Lung (tissue), 12 donors: ENCODE data around the gene MYH11. TPM values are rescaled to one million over a fixed set of nuclear protein-coding genes. Genes with fewer than 3 reads are reported as not detected.

Experiments used
- ATAC-seq: fragments of 200-7000 bp; cut with Tn5 transposase; one replicate; pipeline ENCODE4 v1.9.1; 2020; ENCODE audit warnings: moderate number of reproducible peaks; ENCODE audit not compliant: insufficient read depth, low FRiP score
- DNase-seq, 3 donors: peaks; one replicate each; pipeline ENCODE4 v3.0.0-alpha.2; 2013 to 2017
- H3K27ac ChIP-seq, 2 donors: one replicate each; pipeline ENCODE4 v1.5.1; 2013; ENCODE audit warnings: mild to moderate bottlenecking in 2 of 2, moderate library complexity in 2 of 2, control low read depth in 1 of 2, inconsistent platforms in 1 of 2, low read depth in 1 of 2, low read length in 1 of 2
- H3K27me3 ChIP-seq, 3 donors: one replicate each; pipeline ENCODE4 v1.5.1; 2013; ENCODE audit warnings: low read length in 2 of 3; ENCODE audit not compliant: control insufficient read depth in 3 of 3, insufficient read depth in 3 of 3
- H3K36me3 ChIP-seq, 4 donors: one replicate each; pipeline ENCODE4 v1.5.1; 2013; ENCODE audit warnings: low read length in 4 of 4, mild to moderate bottlenecking in 1 of 4, moderate library complexity in 1 of 4; ENCODE audit not compliant: control insufficient read depth in 4 of 4, insufficient read depth in 4 of 4
- H3K4me1 ChIP-seq, 5 donors: one replicate each; pipeline ENCODE4 v1.5.1; 2013; ENCODE audit warnings: low read length in 5 of 5, mild to moderate bottlenecking in 2 of 5, moderate library complexity in 1 of 5; ENCODE audit not compliant: control insufficient read depth in 5 of 5, insufficient read depth in 5 of 5
- H3K4me3 ChIP-seq: one replicate; pipeline ENCODE4 v1.5.1; 2013; ENCODE audit warnings: mild to moderate bottlenecking, control low read depth, moderate library complexity
- H3K9ac ChIP-seq, 2 donors: one replicate each; pipeline ENCODE4 v1.5.1; 2013; ENCODE audit warnings: low read length in 2 of 2, control low read depth in 1 of 2; ENCODE audit not compliant: insufficient read depth in 1 of 2
- H3K9me3 ChIP-seq, 4 donors: one replicate each; pipeline ENCODE4 v1.5.1; 2013; ENCODE audit warnings: low read length in 3 of 4, mild to moderate bottlenecking in 1 of 4, moderate library complexity in 1 of 4; ENCODE audit not compliant: control insufficient read depth in 4 of 4, insufficient read depth in 3 of 4
- CTCF ChIP-seq: IDR thresholded peaks from 2 replicates; pipeline ENCODE4 v1.5.1; 2012; ENCODE audit warnings: mild to moderate bottlenecking; ENCODE audit errors: control extremely low read depth, extremely low read depth
- WGBS, 2 donors: extraction: QIAGEN DNeasy Blood & Tissue Kit; methylation state at CpG; one replicate each; pipeline ENCODE4 v1.1.7; 2013; 5-methylcytosine and 5-hydroxymethylcytosine counted together
- polyA plus RNA-seq, 2 donors: library from polyadenylated mRNA; stranded (reverse); fragments of 200-250 nt; gene quantifications; one replicate each; pipeline ENCODE4 v1.2.1, GENCODE V29; 2013
- total RNA-seq, 2 donors: library from RNA; depleted of rRNA in 1 of 2; stranded (reverse); fragments of >200 nt in 1 of 2; gene quantifications; one replicate each; pipeline ENCODE4 v1.2.1, GENCODE V29; 2014 to 2021
- donor health status: control.
- donor health status: control.
- donor health status: Bipolar disorder and iron deficiency.
- donor health status: healthy.
- donor health status: DM: yes; HTN: yes; CAD: no.

MYH11 gene
- total and polyA plus RNA-seq, 4 donors, result 25.7 to 146 (median 55.0) TPM

GRCh38 chr16:15900901-15901500, 44.2 kb upstream of the MYH11 start:
- Histone ChIP-seq H3K36me3 (no peaks in the 10 kb centered on the region), H3K4me3 (no peak overlapping the region), H3K27ac (no peak overlapping the region), H3K9me3 (no peaks in the 10 kb centered on the region), H3K27me3 (no peaks in the 10 kb centered on the region), H3K9ac (no peak overlapping the region), H3K4me1 (peaks cover 0 to 3% (median 0%) of the 10 kb centered on the region in 5 donors)
- 77 to 80% methylated on average over 6 of the region's 6 CpGs for WGBS, 2 donors
- TF ChIP-seq CTCF, result no peak
- peak in 1 of 3 donors; percentile 11 for DNase-seq
- ATAC-seq, result no peak

GRCh38 chr16:15900357-15900756, 43.5 kb upstream of the MYH11 start:
- Histone ChIP-seq H3K27me3 (no peaks in the 10 kb centered on the region), H3K9me3 (no peaks in the 10 kb centered on the region), H3K36me3 (no peaks in the 10 kb centered on the region), H3K4me3 (no peak overlapping the region), H3K27ac (no peak overlapping the region), H3K9ac (no peak overlapping the region), H3K4me1 (peaks cover 0 to 3% (median 0%) of the 10 kb centered on the region in 5 donors)
- TF ChIP-seq CTCF, result no peak
- 92 to 98% methylated on average over 3 of the region's 3 CpGs for WGBS, 2 donors
- ATAC-seq, result no peak
- DNase-seq, result no peak

GRCh38 chr16:15899538-15900100, 42.8 kb upstream of the MYH11 start:
- Histone ChIP-seq H3K27ac (peak overlapping the region in 1 of 2 donors; percentile 13), H3K9me3 (no peaks in the 10 kb centered on the region), H3K27me3 (no peaks in the 10 kb centered on the region), H3K4me3 (no peak overlapping the region), H3K36me3 (no peaks in the 10 kb centered on the region), H3K4me1 (peaks cover 0 to 3% (median 0%) of the 10 kb centered on the region in 5 donors), H3K9ac (no peak overlapping the region)
- DNase-seq (no peak), ATAC-seq (peak; percentile 77)
- 46 to 50% methylated on average over 9 of the region's 9 CpGs for WGBS, 2 donors
- no peak for TF ChIP-seq CTCF
